Measurements from ENCODE around the gene SLC7A7.
A peak's percentile ranks its signal among the peaks of the same experiment; 100 is the strongest.

The SLC7A7 gene

GRCh38 chr14:22843123-22843925 lies 28.1 kb upstream of the SLC7A7 start:
- H3K27ac ChIP-seq (ENCODE audit: extremely low read depth, low read depth, low read length) = no peak overlapping the region
- H3K9me3 ChIP-seq (ENCODE audit: control insufficient read depth, insufficient read depth, low read depth, low read length) = no peaks in the 10 kb centered on the region
- no peaks in the 10 kb centered on the region for H3K4me1 ChIP-seq (ENCODE audit: control insufficient read depth, insufficient read depth, low read length)
- TF ChIP-seq ZBTB1 (tag by site-specific recombination; IDR thresholded peaks at IDR 0.05) (no peak), SALL2 (tag by site-specific recombination; IDR thresholded peaks at IDR 0.05; ENCODE audit: borderline replicate concordance) (no peak), ZFP37 (tag by site-specific recombination; IDR thresholded peaks at IDR 0.05) (no peak), ZNF514 (tag by site-specific recombination; IDR thresholded peaks at IDR 0.05) (no peak), ZEB2 (tag by site-specific recombination; IDR thresholded peaks at IDR 0.05) (no peak), PRDM4 (tag by site-specific recombination; IDR thresholded peaks at IDR 0.05) (no peak), ZFHX2 (tag by site-specific recombination; conservative IDR thresholded peaks at IDR 0.05) (no peak), ZNF473 (tag by site-specific recombination; IDR thresholded peaks at IDR 0.05) (no peak), ZSCAN5A (tag by site-specific recombination; IDR thresholded peaks at IDR 0.05) (no peak), REPIN1 (tag by site-specific recombination; IDR thresholded peaks at IDR 0.05; ENCODE audit: low read depth) (no peak)
- no peaks in the 10 kb centered on the region; a peak in 1 of 3 replicates for H3K36me3 ChIP-seq (ENCODE audit: control insufficient read depth in 2 of 2, insufficient read depth in 1 of 2, low read length in 2 of 2)
- CTCF ChIA-PET = interaction anchor here (0.7 to 1.7 kb wide), 4 partner anchors 10 to 293 kb away, joined by 3 to 11 read pairs (median 4); partner anchors contain the start of gene LRP10
- H3K4me3 ChIP-seq (ENCODE audit: low read depth, low read length) = no peak overlapping the region
- POLR2A ChIA-PET = no interaction called here

- H3K27ac ChIP-seq (ENCODE audit: extremely low read depth, low read depth, low read length) = no peak overlapping the region
- no peaks in the 10 kb centered on the region; a peak in 1 of 3 replicates for H3K36me3 ChIP-seq (ENCODE audit: control insufficient read depth in 2 of 2, insufficient read depth in 1 of 2, low read length in 2 of 2)
- TF ChIP-seq OSR2 (tag by site-specific recombination; IDR thresholded peaks at IDR 0.05) (no peak), PRDM10 (tag by site-specific recombination; IDR thresholded peaks at IDR 0.05) (peak; percentile 30; the same call in 1 of the 2 replicates)
- H3K4me1 ChIP-seq (ENCODE audit: control insufficient read depth, insufficient read depth, low read length) = no peaks in the 10 kb centered on the region
- CTCF ChIA-PET = interaction anchor here (1.0 to 1.7 kb wide), 2 partner anchors 11 to 272 kb away, joined by 3 to 11 read pairs; no protein-coding TSS in a partner anchor
- no peaks in the 10 kb centered on the region for H3K9me3 ChIP-seq (ENCODE audit: control insufficient read depth, insufficient read depth, low read depth, low read length)
- H3K4me3 ChIP-seq (ENCODE audit: low read depth, low read length) = no peak overlapping the region
- POLR2A ChIA-PET = no interaction called here
Observed at GRCh38 chr14:22842211-22843122, 27.2 kb upstream of the SLC7A7 start.
